ENCODE data around the gene CDH18. TPM values are rescaled to one million over a fixed set of nuclear protein-coding genes. Genes with fewer than 3 reads are reported as not detected.
A peak's percentile ranks its signal among the peaks of the same experiment; 100 is the strongest.

Gene CDH18
- total RNA-seq, 2 donors from 2014 or later = not detected

- no peaks in the 10 kb centered on the region for H3K4me1 Mint-ChIP-seq
- H3K9me3 Mint-ChIP-seq = peaks cover 12% of the 10 kb centered on the region
- no peak for ATAC-seq (replicated peaks)
- no peak overlapping the region for H3K4me3 Mint-ChIP-seq
- H3K27me3 Mint-ChIP-seq = no peaks in the 10 kb centered on the region
- H3K27ac Mint-ChIP-seq = no peak overlapping the region
- H3K36me3 Mint-ChIP-seq (ENCODE audit: low read depth) = no peaks in the 10 kb centered on the region
Observed at GRCh38 chr5:19577882-19578281, 410.1 kb downstream of the CDH18 start.

DNA sequence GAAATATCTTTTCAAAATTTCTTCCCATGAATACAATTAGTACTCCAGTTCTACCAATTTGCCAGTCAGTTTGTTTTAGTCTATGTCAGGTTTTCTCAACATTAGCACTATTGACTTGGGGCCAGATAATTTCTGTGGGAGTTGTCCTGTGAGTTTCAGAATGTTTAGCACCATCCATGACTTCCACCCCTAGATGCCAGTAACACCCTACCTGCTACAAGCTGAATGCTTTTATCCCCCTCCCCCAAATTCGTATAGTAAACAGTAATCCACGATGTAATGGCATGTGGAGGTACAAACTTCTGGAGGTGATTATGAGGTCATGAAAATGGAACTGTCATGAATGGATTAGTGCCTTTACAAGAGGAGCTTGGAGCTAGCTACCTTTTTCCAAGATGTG, 420.0 kb downstream of the CDH18 start:
- Mint-ChIP-seq H3K27me3 (no peaks in the 10 kb centered on the region), H3K36me3 (ENCODE audit: low read depth) (no peaks in the 10 kb centered on the region), H3K4me1 (no peaks in the 10 kb centered on the region), H3K27ac (no peak overlapping the region), H3K9me3 (peaks cover 15% of the 10 kb centered on the region), H3K4me3 (no peak overlapping the region)
- ATAC-seq (replicated peaks) = no peak

- peaks cover 15% of the 10 kb centered on the region for H3K9me3 Mint-ChIP-seq
- no peaks in the 10 kb centered on the region for H3K4me1 Mint-ChIP-seq
- H3K27ac Mint-ChIP-seq = no peak overlapping the region
- H3K4me3 Mint-ChIP-seq = no peak overlapping the region
- H3K36me3 Mint-ChIP-seq (ENCODE audit: low read depth) = no peaks in the 10 kb centered on the region
- H3K27me3 Mint-ChIP-seq = no peaks in the 10 kb centered on the region
- no peak for ATAC-seq (replicated peaks)
Observed at GRCh38 chr5:19565466-19565865, 422.5 kb downstream of the CDH18 start.

GRCh38 chr5:19564036-19564435, 424.0 kb downstream of the CDH18 start:
- no peaks in the 10 kb centered on the region for H3K36me3 Mint-ChIP-seq (ENCODE audit: low read depth)
- H3K27me3 Mint-ChIP-seq = no peaks in the 10 kb centered on the region
- H3K9me3 Mint-ChIP-seq = peaks cover 11% of the 10 kb centered on the region
- no peaks in the 10 kb centered on the region for H3K4me1 Mint-ChIP-seq
- no peak overlapping the region for H3K4me3 Mint-ChIP-seq
- no peak overlapping the region for H3K27ac Mint-ChIP-seq
- ATAC-seq (replicated peaks) = no peak

DNA sequence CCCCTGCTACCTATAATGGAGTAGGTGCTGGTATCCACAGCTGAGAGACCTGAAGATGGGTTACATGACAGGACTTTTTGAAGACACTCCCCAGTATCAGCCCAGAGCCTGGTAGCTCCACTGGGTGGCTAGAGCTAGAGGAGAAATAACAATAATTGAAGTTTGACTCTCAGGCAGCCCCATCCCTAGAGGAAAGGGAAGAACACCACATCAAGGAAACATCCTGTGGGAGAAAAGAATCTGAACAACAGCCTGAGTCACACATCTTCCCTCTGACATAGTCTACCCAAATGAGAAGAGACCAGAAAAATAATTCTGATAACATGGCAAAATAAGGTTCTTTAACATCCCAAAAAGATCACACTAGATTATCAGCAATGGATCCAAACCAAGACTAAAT, 432.1 kb downstream of the CDH18 start:
- Mint-ChIP-seq H3K27me3 (no peaks in the 10 kb centered on the region), H3K27ac (no peak overlapping the region), H3K4me3 (no peak overlapping the region), H3K9me3 (peaks cover 8% of the 10 kb centered on the region), H3K4me1 (no peaks in the 10 kb centered on the region), H3K36me3 (ENCODE audit: low read depth) (no peaks in the 10 kb centered on the region)
- no peak for ATAC-seq (replicated peaks)

DNA sequence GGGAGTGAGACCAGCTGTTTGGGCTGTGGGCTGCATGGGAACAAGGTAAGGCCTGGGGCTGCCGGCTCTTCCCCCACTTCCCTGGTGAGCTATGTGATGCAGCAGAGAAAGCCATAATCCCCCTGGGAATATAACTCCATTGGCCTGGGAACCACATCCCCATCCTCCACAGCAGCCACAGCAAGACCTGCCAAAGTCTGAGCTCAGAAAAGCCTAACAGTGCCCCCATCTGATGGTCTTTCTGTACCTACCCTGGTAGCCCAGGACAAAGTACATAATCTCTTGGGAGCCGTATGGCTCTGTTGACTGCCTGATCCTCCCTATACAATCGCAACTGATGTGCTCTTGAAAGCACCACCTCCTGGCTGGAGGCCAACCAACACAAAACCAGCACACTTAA, 432.6 kb downstream of the CDH18 start:
- Mint-ChIP-seq H3K4me3 (no peak overlapping the region), H3K9me3 (peaks cover 8% of the 10 kb centered on the region), H3K36me3 (ENCODE audit: low read depth) (no peaks in the 10 kb centered on the region), H3K27ac (no peak overlapping the region), H3K4me1 (no peaks in the 10 kb centered on the region), H3K27me3 (no peaks in the 10 kb centered on the region)
- no peak for ATAC-seq (replicated peaks)

DNA sequence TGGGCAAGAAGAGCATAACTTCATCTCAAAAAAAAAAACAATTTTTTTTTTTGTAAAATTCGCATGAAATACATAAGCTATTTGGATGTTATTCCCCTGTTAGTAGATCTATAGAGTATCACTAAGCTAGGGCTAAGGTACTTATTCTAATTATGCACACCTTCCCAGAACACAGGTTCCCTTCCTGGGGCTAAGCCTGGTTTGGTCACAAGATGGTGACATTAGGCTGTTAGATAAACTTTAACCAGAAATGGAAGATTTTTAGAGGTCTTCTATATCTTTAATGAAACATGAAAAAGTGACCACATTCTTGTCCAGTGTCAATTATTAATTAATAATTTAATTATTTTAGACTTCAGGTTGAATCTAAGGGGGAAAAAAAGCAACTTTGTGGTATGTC, 433.5 kb downstream of the CDH18 start:
- no peak for ATAC-seq (replicated peaks)
- no peaks in the 10 kb centered on the region for H3K36me3 Mint-ChIP-seq (ENCODE audit: low read depth)
- H3K4me1 Mint-ChIP-seq = no peaks in the 10 kb centered on the region
- no peaks in the 10 kb centered on the region for H3K27me3 Mint-ChIP-seq
- peaks cover 8% of the 10 kb centered on the region for H3K9me3 Mint-ChIP-seq
- H3K4me3 Mint-ChIP-seq = no peak overlapping the region
- no peak overlapping the region for H3K27ac Mint-ChIP-seq

GRCh38 chr5:19547640-19548039, 440.4 kb downstream of the CDH18 start:
- Mint-ChIP-seq H3K4me3 (no peak overlapping the region), H3K4me1 (no peaks in the 10 kb centered on the region), H3K36me3 (ENCODE audit: low read depth) (no peaks in the 10 kb centered on the region), H3K27ac (no peak overlapping the region), H3K9me3 (peaks cover 4% of the 10 kb centered on the region), H3K27me3 (no peaks in the 10 kb centered on the region)
- no peak for ATAC-seq (replicated peaks)

- Mint-ChIP-seq H3K36me3 (ENCODE audit: low read depth) (no peaks in the 10 kb centered on the region), H3K9me3 (peaks cover 4% of the 10 kb centered on the region)
Observed at GRCh38 chr5:19546521-19546920, 441.5 kb downstream of the CDH18 start.

DNA sequence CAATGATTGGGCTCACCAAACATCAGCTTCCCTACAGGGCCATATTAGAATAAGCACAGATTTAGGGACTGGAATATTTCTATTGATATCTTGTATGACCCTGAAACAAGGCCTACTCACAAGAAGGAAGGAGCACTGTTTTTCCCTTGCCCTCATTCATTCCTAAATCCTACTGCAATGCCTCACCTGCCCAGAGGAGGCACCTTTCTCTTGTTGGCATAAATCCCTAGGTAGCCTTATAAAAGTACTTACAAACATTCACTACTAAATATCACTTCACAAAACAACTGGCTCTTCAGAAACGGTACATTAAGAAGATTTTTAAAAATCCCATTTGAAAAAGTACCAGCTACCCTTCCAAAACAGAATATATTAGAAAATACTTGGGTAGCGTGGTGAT, 449.4 kb downstream of the CDH18 start:
- ATAC-seq (replicated peaks) = no peak
- no peaks in the 10 kb centered on the region for H3K36me3 Mint-ChIP-seq (ENCODE audit: low read depth)
- peaks cover 16% of the 10 kb centered on the region for H3K9me3 Mint-ChIP-seq
- no peak overlapping the region for H3K4me3 Mint-ChIP-seq
- H3K27me3 Mint-ChIP-seq = no peaks in the 10 kb centered on the region
- no peak overlapping the region for H3K27ac Mint-ChIP-seq
- H3K4me1 Mint-ChIP-seq = no peaks in the 10 kb centered on the region

More at GRCh38 chr5:19546521-19546920, 441.5 kb downstream of the CDH18 start:
- no peak for ATAC-seq (replicated peaks)
- no peaks in the 10 kb centered on the region for H3K4me1 Mint-ChIP-seq
- H3K4me3 Mint-ChIP-seq = no peak overlapping the region
- H3K27me3 Mint-ChIP-seq = no peaks in the 10 kb centered on the region
- H3K27ac Mint-ChIP-seq = no peak overlapping the region

- Mint-ChIP-seq H3K36me3 (ENCODE audit: low read depth) (no peaks in the 10 kb centered on the region), H3K9me3 (peaks cover 27% of the 10 kb centered on the region), H3K4me1 (no peaks in the 10 kb centered on the region), H3K27ac (no peak overlapping the region), H3K27me3 (no peaks in the 10 kb centered on the region), H3K4me3 (no peak overlapping the region)
- ATAC-seq (replicated peaks) = no peak
Observed at GRCh38 chr5:19536387-19536786, 451.6 kb downstream of the CDH18 start.

GRCh38 chr5:19534751-19535150, 453.2 kb downstream of the CDH18 start:
- H3K4me3 Mint-ChIP-seq = no peak overlapping the region
- no peaks in the 10 kb centered on the region for H3K4me1 Mint-ChIP-seq
- no peaks in the 10 kb centered on the region for H3K36me3 Mint-ChIP-seq (ENCODE audit: low read depth)
- ATAC-seq (replicated peaks) = no peak
- H3K9me3 Mint-ChIP-seq = peaks cover 24% of the 10 kb centered on the region
- no peak overlapping the region for H3K27ac Mint-ChIP-seq
- no peaks in the 10 kb centered on the region for H3K27me3 Mint-ChIP-seq

GRCh38 chr5:19532936-19533335, 455.1 kb downstream of the CDH18 start:
- no peak for ATAC-seq (replicated peaks)
- Mint-ChIP-seq H3K4me1 (no peaks in the 10 kb centered on the region), H3K36me3 (ENCODE audit: low read depth) (no peaks in the 10 kb centered on the region)

DNA sequence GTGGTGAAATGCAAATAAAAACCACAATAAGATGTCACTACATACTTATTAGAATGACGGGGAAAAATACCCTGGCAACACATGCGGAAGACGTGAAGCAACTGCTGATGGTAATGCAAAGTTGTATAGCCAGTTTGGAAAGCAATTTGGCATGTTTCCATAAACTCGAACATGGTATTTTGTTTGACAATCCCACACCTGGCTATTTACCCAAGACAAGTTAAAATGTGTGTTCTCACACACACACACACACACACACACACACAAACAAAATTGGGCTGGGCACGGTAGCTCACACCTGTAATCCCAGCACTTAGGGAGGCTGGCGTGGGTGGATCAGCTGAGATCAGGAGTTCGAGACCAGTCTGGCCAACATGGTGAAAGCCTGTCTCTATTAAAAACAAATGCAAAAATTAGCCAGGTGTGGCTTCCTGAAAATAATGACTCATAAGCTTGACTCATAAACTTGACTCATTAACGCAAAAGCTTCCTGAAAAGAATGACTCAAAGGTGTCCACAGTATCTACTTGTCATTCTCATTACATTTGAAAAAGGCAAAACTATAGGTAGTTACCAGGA, 456.5 kb downstream of the CDH18 start:
- H3K27ac Mint-ChIP-seq = no peak overlapping the region
- H3K36me3 Mint-ChIP-seq (ENCODE audit: low read depth) = no peaks in the 10 kb centered on the region
- no peaks in the 10 kb centered on the region for H3K27me3 Mint-ChIP-seq
- ATAC-seq (replicated peaks) = peak; percentile 46
- H3K4me1 Mint-ChIP-seq = no peaks in the 10 kb centered on the region
- H3K4me3 Mint-ChIP-seq = no peak overlapping the region
- H3K9me3 Mint-ChIP-seq = peaks cover 15% of the 10 kb centered on the region

More at GRCh38 chr5:19532936-19533335, 455.1 kb downstream of the CDH18 start:
- H3K4me3 Mint-ChIP-seq = no peak overlapping the region
- H3K9me3 Mint-ChIP-seq = peaks cover 24% of the 10 kb centered on the region
- H3K27me3 Mint-ChIP-seq = no peaks in the 10 kb centered on the region
- no peak overlapping the region for H3K27ac Mint-ChIP-seq

GRCh38 chr5:19519448-19519847, 468.6 kb downstream of the CDH18 start:
- H3K36me3 Mint-ChIP-seq (ENCODE audit: low read depth) = no peaks in the 10 kb centered on the region
- H3K27ac Mint-ChIP-seq = no peak overlapping the region
- no peaks in the 10 kb centered on the region for H3K4me1 Mint-ChIP-seq
- H3K27me3 Mint-ChIP-seq = no peaks in the 10 kb centered on the region
- H3K4me3 Mint-ChIP-seq = no peak overlapping the region
- H3K9me3 Mint-ChIP-seq = peaks cover 5% of the 10 kb centered on the region
- ATAC-seq (replicated peaks) = no peak

DNA sequence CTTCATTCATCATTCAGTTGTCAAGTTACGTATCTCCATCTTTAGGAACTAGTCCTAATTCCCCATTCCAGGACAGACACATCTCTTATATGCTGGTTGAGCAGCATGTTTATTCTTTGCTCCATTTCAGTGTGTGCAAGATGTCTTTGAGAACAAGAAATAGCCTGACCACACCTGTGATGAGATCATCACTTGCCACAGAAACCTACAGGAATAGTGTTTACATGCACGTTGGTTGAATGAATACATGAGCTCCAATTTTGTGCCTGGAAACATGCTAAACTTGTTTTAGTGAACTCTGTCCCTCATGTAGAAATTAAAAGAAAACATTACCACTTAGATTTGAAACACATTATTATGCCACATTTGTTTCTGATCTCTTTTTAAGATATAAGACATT, 489.1 kb downstream of the CDH18 start:
- no peak for ATAC-seq (replicated peaks)
- Mint-ChIP-seq H3K27ac (no peak overlapping the region), H3K4me3 (no peak overlapping the region), H3K27me3 (no peaks in the 10 kb centered on the region), H3K36me3 (ENCODE audit: low read depth) (no peaks in the 10 kb centered on the region), H3K9me3 (no peaks in the 10 kb centered on the region), H3K4me1 (no peaks in the 10 kb centered on the region)

Measured in activated T-helper 17 cell treated with anti-CD3 and anti-CD28 coated beads, Interleukin-2, amount 50 U/mL, for 72 hours (primary cell).